Stimulated activated CD4-positive, alpha-beta T cell treated with anti-CD3 and anti-CD28 coated beads, Interleukin-4, amount 100 ng/mL, for 24 hours (primary cell): Measurements from ENCODE around the gene CDY1B.
"Not testable (repeated sequence)": the region's sequence is repeated elsewhere in the genome, so short reads cannot be mapped to it uniquely, and the experiment has no call there.

ENCODE experiments used
- DNase-seq: peaks from one replicate; pipeline ENCODE4 v3.0.0-alpha.2; 2020

Gene CDY1B, protein sequence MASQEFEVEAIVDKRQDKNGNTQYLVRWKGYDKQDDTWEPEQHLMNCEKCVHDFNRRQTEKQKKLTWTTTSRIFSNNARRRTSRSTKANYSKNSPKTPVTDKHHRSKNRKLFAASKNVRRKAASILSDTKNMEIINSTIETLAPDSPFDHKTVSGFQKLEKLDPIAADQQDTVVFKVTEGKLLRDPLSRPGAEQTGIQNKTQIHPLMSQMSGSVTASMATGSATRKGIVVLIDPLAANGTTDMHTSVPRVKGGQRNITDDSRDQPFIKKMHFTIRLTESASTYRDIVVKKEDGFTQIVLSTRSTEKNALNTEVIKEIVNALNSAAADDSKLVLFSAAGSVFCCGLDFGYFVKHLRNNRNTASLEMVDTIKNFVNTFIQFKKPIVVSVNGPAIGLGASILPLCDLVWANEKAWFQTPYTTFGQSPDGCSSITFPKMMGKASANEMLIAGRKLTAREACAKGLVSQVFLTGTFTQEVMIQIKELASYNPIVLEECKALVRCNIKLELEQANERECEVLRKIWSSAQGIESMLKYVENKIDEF

DNA sequence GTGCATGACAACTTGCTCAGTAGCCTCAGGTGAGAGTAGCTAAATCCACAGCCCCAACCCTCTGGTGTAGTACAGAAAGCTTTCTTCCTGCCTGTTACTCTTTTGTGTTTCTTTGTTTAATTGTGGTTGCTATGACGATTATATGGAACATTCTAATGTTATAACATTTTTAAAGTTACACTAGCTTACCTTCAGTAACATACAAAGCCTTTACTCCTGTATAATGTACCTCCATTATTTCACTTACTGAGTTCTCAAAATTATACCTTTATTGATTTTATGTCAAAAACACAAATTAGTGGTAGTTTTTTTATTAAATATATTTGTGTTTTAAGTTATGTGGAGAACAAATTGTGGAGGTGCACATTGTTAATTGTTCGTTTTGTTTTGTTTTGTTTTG, at the start of gene CDY1B:
CDY1B (minus strand) TSS at position 101 of the 400 bp plus-strand sequence. CDS start 331 bp downstream, outside the sequence.
- DNase-seq, result not testable (repeated sequence)

- not testable (repeated sequence) for DNase-seq
Observed at GRCh38 chrY:24049525-24049924, 1.7 kb upstream of the CDY1B start.

DNA sequence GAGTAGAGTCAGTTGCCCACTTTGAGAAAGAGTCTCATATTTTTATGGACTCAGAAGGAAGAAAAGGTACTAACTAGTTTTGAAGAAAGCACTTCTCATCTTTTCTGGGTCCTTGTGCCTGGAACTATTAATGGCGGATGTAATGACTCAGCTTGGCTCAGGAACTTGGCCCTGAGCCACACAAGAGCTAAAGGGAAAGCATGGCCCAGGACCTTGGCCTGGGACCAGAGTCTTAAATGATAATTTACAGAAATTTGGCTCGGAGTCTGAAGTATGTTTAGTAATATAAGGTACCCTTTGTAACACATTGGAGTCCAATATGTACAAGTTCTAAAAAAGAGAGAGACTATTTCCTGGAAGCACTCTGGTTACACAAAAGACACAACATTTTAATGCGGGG, 4.6 kb downstream of the CDY1B start:
- DNase-seq, result not testable (repeated sequence)

- not testable (repeated sequence) for DNase-seq
Observed at GRCh38 chrY:24039008-24039718, 8.7 kb downstream of the CDY1B start.

GRCh38 chrY:24026212-24027103, 21.4 kb downstream of the CDY1B start:
- DNase-seq, result not testable (repeated sequence)
